COLO829 (cell line): ENCODE results near the gene ZNF587B.
"Not testable (repeated sequence)": the region's sequence is repeated elsewhere in the genome, so short reads cannot be mapped to it uniquely, and the experiment has no call there.

Source experiments
- DNase-seq: peaks from one replicate; pipeline ENCODE4 v3.0.0; 2012; ENCODE audit warnings: low spot score

Gene ZNF587B

DNA sequence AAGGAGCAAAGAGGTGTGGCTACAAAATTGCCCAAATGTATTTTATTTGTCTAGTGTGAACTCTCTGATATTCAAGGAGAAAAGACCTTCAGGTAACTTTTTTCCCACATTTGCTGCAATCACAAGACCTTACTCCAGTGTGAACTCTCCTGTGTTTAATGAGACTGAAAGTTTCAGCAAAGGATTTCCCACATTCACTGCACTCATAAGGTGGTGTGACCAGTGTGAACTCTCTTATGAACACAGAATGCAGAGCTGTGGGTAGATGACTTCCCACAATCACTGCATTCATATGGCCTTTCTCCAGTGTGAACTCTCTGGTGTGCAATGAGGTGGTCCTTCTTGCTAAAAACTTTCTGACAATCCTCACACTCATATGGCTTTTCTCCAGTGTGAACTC, 42.4 kb downstream of the ZNF587B start:
- no peak for DNase-seq

DNA sequence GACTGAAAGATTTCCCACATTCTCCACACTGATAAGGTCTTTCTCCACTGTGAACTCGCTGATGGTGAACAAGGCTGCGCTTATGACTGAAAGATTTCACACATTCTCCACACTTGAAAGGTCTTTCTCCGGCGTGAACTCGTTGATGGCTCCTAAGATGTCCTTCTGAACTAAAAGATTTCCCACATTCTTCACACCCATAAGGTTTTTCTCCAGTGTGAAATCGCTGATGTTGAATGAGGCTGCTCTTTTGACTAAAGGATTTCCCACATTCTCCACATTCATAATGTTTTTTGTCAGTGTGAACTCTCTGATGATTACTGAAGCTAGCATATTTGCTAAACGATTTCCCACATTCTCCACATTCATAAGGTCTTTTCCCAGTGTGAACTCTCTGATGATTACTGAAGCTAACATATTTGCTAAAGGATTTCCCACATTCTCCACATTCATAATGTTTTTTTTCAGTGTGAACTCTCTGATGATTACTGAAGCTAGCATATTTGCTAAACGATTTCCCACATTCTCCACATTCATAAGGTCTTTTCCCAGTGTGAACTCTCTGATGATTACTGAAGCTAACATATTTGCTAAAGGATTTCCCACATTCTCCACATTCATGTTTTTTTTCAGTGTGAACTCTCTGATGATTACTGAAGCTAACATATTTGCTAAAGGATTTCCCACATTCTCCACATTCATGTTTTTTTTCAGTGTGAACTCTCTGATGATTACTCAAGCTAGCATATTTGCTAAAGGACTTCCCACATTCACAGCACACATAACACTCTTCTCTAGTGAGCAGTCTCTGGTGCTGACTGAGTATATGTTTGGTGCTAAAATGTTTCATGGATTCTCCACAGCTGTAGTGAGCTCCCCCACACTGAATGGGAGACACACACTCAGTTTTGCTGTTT, 44.0 kb downstream of the ZNF587B start:
- not testable (repeated sequence) for DNase-seq

DNA sequence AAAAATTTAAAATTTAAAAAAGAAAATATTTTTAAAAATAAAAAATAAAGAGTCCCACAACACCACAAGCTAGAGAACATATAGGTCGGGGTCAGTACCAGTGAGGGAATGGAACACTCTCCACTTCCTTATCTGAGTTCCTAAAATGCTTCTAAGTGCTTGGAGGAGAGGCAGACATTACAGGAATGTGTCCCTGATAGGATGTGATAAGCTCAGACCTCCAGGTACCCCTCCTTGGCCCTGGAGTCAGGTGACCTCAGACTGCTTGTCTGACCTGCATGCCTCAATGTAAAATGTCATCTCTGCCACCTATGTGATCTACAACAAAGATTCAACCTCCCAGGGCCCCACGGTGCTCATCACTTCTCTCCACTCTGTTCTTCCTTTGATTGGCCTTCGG, 55.9 kb downstream of the ZNF587B start:
- no peak for DNase-seq

DNA sequence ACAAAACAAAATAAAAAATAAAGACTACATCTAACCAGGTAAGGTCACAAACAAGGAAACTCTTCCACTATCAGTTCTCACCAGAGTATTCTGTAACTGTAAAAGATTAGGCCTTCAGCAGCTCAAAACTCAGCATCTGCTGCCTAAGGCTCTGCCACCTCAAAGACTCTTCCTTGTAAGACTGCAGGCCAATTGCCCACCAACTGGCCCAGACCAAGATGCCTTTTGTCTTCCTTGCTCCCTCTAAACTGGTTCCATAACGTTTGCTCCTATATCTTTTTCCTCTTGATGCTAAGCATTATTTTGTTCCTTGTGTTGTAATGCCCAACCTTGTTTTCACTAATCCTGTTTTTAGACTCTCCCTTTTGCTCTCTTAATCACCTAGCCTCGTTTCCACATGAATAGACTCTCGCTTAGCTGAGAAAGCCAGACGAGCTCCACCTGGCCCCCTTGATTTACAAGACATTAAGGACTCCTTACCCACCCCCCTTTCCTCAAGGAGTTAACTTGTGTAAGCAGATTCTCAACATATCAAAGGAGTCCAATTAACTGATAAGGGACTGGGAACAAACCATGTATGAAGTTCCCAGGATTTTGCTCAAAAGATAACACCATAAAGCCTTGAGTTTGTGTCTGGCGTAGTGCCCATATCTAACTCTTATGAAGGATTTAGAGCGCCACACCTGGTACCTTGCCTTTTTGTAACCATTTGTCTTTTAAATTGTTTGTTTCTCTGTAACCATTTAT, 57.3 kb downstream of the ZNF587B start:
- no peak for DNase-seq

DNA sequence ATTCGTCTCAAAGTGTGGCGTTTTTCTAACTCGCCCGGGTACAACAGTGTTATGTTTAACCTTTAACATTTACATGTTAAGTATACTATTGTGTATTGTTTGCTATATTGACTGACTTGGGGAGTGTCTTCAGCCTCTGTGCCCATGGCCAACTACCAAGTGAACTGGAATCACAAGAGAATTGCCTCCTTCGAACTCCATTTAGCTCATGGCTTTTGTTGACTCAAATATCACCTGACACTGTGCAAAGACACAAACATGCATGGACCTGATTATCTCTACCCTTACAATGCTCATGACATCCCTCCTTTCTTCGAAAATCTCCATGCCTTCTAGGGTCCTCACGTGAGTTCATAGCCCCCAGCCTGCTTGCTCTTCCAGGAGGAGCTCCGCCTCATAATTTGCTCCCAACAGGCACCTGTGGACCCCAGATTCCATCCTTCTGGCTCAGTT, 58.0 kb downstream of the ZNF587B start:
- DNase-seq = no peak

DNA sequence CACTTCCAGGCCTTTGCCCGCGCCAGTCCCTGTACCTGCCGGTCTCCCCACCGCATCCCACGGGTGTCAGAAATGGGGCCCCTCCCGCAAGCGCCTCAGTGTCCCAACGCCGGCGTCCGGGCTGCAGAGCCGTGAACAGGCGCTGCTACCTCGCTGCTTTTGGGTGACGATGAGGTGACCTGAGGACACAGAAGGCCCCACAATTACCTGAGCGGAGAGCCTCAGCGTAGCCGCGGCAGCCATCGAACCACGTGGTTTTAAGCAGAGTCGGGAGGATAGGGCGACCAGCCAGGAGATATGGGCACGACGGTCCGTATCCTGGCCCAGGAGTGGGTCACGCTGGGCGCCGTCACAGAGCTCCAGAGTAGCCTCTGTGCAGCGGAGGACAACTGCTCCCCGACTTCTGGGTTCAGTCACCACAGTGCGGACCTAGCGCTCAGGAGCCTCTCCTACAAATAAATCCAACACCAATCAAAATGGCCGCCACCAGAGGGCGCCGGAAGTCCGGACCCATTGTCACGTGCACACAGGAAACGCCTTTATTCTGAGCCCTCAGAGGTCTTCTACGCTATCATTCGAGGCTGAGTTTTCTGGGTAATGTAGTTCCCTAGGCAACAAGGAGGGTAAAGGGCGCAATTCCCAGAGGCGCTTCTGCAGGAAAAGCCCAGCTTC, 58.6 kb downstream of the ZNF587B start, which contains the start of gene ZNF814:
TSS of gene ZNF814 (minus strand) at position 478 of the 672 bp plus-strand sequence. CDS start at position 243, 235 bp downstream.
- DNase-seq = no peak

DNA sequence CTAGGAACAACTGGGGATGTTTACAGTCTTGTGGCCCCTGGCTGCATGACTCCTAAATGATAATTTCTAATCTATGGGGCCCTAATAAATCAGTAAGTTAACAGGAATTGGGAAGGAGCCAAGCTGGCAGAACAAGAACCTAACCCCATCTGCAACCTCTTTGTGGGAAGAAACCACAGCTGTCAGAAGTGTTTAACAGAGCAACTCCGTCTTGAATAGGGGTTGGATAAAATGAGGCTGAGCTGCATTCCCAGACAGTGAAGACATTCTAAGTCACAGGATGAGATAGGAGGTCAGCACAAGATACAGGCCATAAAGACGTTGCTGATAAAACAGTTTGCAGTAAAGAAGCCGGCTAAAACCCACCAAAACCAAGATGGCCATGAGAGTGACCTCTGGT, 60.6 kb downstream of the ZNF587B start:
- not testable (repeated sequence) for DNase-seq
